Epithelial cell of esophagus (primary cell): ENCODE data around the gene TMOD3.
"Not testable (repeated sequence)": the region's sequence is repeated elsewhere in the genome, so short reads cannot be mapped to it uniquely, and the experiment has no call there.

Source experiments
- DNase-seq: peaks from one replicate; pipeline ENCODE4 v3.0.0; 2010; ENCODE audit warnings: low read depth
- H3K4me3 ChIP-seq: 2 replicates; pipeline ENCODE4 v1.5.1; 2011; ENCODE audit warnings: mild to moderate bottlenecking, low read length, control low read depth
- CTCF ChIP-seq: IDR thresholded peaks from 2 replicates; pipeline ENCODE4 v1.5.1; 2011; ENCODE audit warnings: low read depth, mild to moderate bottlenecking, low read length, control low read depth, inconsistent platforms; ENCODE audit not compliant: insufficient read depth; ENCODE audit errors: missing control alignments

The TMOD3 gene

GRCh38 chr15:51829376-51830275, at the start of gene TMOD3:
Gene TMOD3, plus strand, starts transcription at chr15:51829653. Its CDS starts 33,232 bp downstream, at chr15:51862885.
- no peak for TF ChIP-seq CTCF
- peak; percentile 92 for DNase-seq
- peak within 1 kb of the TSS; percentile 91 for H3K4me3 ChIP-seq

- peak; percentile 73 for DNase-seq
- TF ChIP-seq CTCF, result no peak
- H3K4me3 ChIP-seq, result no peak overlapping the region
These were observed 48.8 kb upstream of the TMOD3 start for GRCh38 chr15:51780636-51781035.

GRCh38 chr15:51781506-51781905, 47.9 kb upstream of the TMOD3 start:
- peak; percentile 19 for DNase-seq
- no peak for TF ChIP-seq CTCF
- no peak overlapping the region for H3K4me3 ChIP-seq

- TF ChIP-seq CTCF, result peak; percentile 54
- no peak overlapping the region for H3K4me3 ChIP-seq
- DNase-seq, result peak; percentile 44
These were observed 47.0 kb upstream of the TMOD3 start for GRCh38 chr15:51782357-51782896.

- H3K4me3 ChIP-seq, result no peak overlapping the region
- TF ChIP-seq CTCF, result no peak
- DNase-seq, result no peak
These were observed 45.5 kb upstream of the TMOD3 start for GRCh38 chr15:51783967-51784366.

- DNase-seq, result peak; percentile 80
These were observed 42.3 kb upstream of the TMOD3 start for GRCh38 chr15:51787130-51787529.

GRCh38 chr15:51792474-51792873, 37.0 kb upstream of the TMOD3 start:
- not testable (repeated sequence) for DNase-seq, H3K4me3 ChIP-seq

More at GRCh38 chr15:51787130-51787529, 42.3 kb upstream of the TMOD3 start:
- not testable (repeated sequence) for H3K4me3 ChIP-seq
